Measurements from ENCODE around the gene P2RY13. TPM values are rescaled to one million over a fixed set of nuclear protein-coding genes. Genes with fewer than 3 reads are reported as not detected.

Gene P2RY13
- total RNA-seq, 1 donor from 2014 or later = not detected

DNA sequence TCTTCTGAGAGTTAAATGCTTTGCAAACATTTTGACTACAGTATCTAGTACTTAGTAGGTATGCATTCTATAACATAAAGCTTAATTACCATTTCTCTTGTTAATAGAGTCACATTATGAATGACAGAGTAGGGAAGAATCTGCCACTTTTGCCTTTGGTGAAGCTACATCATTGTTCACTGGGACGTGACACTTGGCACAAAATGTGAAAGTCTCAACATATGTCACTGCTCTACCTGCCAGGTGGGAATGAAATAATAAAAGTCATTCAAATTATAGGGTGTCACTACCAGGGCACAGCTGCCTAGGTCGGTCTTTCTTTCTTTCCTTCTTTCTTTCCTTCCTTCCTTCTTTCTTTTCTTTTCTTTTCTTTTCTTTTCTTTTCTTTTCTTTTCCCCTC is 30.3 kb downstream of the P2RY13 start:
- no peak overlapping the region for H3K27ac Mint-ChIP-seq
- TF ChIP-seq, protein P1, sequence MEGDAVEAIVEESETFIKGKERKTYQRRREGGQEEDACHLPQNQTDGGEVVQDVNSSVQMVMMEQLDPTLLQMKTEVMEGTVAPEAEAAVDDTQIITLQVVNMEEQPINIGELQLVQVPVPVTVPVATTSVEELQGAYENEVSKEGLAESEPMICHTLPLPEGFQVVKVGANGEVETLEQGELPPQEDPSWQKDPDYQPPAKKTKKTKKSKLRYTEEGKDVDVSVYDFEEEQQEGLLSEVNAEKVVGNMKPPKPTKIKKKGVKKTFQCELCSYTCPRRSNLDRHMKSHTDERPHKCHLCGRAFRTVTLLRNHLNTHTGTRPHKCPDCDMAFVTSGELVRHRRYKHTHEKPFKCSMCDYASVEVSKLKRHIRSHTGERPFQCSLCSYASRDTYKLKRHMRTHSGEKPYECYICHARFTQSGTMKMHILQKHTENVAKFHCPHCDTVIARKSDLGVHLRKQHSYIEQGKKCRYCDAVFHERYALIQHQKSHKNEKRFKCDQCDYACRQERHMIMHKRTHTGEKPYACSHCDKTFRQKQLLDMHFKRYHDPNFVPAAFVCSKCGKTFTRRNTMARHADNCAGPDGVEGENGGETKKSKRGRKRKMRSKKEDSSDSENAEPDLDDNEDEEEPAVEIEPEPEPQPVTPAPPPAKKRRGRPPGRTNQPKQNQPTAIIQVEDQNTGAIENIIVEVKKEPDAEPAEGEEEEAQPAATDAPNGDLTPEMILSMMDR (conservative IDR thresholded peaks at IDR 0.05) = no peak
- H3K27me3 Mint-ChIP-seq = no peaks in the 10 kb centered on the region
- H3K9me3 Mint-ChIP-seq = no peaks in the 10 kb centered on the region
- peaks cover 5% of the 10 kb centered on the region for H3K36me3 Mint-ChIP-seq
- H3K4me1 Mint-ChIP-seq (ENCODE audit: unreplicated experiment) = peaks cover 5% of the 10 kb centered on the region
- no peak overlapping the region for H3K4me3 Mint-ChIP-seq
- DNase-seq (ENCODE audit: extremely low spot score, unreplicated experiment) = no peak

GRCh38 chr3:151297429-151297828 is 31.9 kb downstream of the P2RY13 start:
- DNase-seq (ENCODE audit: extremely low spot score, unreplicated experiment) = no peak
- TF ChIP-seq, protein P1 (conservative IDR thresholded peaks at IDR 0.05) = no peak
- Mint-ChIP-seq H3K27ac (peak overlapping the region; percentile 65), H3K9me3 (no peaks in the 10 kb centered on the region), H3K36me3 (no peaks in the 10 kb centered on the region), H3K4me3 (no peak overlapping the region), H3K27me3 (no peaks in the 10 kb centered on the region), H3K4me1 (ENCODE audit: unreplicated experiment) (peaks cover 5% of the 10 kb centered on the region)

- TF ChIP-seq, protein P1 (conservative IDR thresholded peaks at IDR 0.05) = no peak
- no peaks in the 10 kb centered on the region for H3K9me3 Mint-ChIP-seq
- peak overlapping the region; percentile 50 for H3K27ac Mint-ChIP-seq
- no peaks in the 10 kb centered on the region for H3K27me3 Mint-ChIP-seq
- peaks cover 5% of the 10 kb centered on the region for H3K4me1 Mint-ChIP-seq (ENCODE audit: unreplicated experiment)
- DNase-seq (ENCODE audit: extremely low spot score, unreplicated experiment) = no peak
- H3K36me3 Mint-ChIP-seq = no peaks in the 10 kb centered on the region
- no peak overlapping the region for H3K4me3 Mint-ChIP-seq
Observed at GRCh38 chr3:151296226-151296625, 33.1 kb downstream of the P2RY13 start.

DNA sequence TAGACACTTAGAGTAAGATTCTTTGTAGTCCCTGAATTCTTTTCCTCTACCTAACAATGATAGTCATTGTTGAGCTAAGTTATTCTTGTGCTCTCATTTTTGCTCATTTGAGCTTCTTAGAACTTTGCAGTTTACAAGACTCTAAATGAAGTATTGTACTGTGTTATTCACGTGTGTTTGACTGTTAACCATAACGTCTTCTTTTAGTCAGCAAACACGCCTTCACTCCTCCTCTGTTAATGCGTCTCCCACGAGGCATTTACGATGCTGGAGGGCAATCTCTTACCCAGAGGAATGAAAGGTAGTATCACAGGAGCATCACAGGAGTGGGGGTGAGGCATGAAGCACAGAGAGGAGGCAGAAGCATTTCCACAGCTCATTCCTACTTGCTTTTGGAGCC is 36.2 kb downstream of the P2RY13 start:
- H3K4me1 Mint-ChIP-seq (ENCODE audit: unreplicated experiment) = no peaks in the 10 kb centered on the region
- H3K9me3 Mint-ChIP-seq = no peaks in the 10 kb centered on the region
- no peak overlapping the region for H3K4me3 Mint-ChIP-seq
- H3K36me3 Mint-ChIP-seq = no peaks in the 10 kb centered on the region
- TF ChIP-seq, protein P1 (conservative IDR thresholded peaks at IDR 0.05) = no peak
- no peak for DNase-seq (ENCODE audit: extremely low spot score, unreplicated experiment)
- peak overlapping the region; percentile 62 for H3K27ac Mint-ChIP-seq
- H3K27me3 Mint-ChIP-seq = no peaks in the 10 kb centered on the region

- no peak for DNase-seq (ENCODE audit: extremely low spot score, unreplicated experiment)
- H3K36me3 Mint-ChIP-seq = no peaks in the 10 kb centered on the region
- H3K27ac Mint-ChIP-seq = no peak overlapping the region
- H3K27me3 Mint-ChIP-seq = no peaks in the 10 kb centered on the region
- no peak overlapping the region for H3K4me3 Mint-ChIP-seq
- TF ChIP-seq, protein P1 (conservative IDR thresholded peaks at IDR 0.05) = peak; percentile 62
- H3K4me1 Mint-ChIP-seq (ENCODE audit: unreplicated experiment) = no peaks in the 10 kb centered on the region
- H3K9me3 Mint-ChIP-seq = no peaks in the 10 kb centered on the region
Observed at GRCh38 chr3:151290673-151291072, 38.7 kb downstream of the P2RY13 start.

- H3K9me3 Mint-ChIP-seq = no peaks in the 10 kb centered on the region
- no peaks in the 10 kb centered on the region for H3K36me3 Mint-ChIP-seq
- no peaks in the 10 kb centered on the region for H3K4me1 Mint-ChIP-seq (ENCODE audit: unreplicated experiment)
- TF ChIP-seq, protein P1 (conservative IDR thresholded peaks at IDR 0.05) = no peak
- no peak overlapping the region for H3K27ac Mint-ChIP-seq
- H3K4me3 Mint-ChIP-seq = no peak overlapping the region
- no peaks in the 10 kb centered on the region for H3K27me3 Mint-ChIP-seq
- DNase-seq (ENCODE audit: extremely low spot score, unreplicated experiment) = no peak
Observed at GRCh38 chr3:151289445-151289844, 39.9 kb downstream of the P2RY13 start.

Data from type B pancreatic cell (in vitro differentiated cells).